Measurements from ENCODE around the gene TRPV6. TPM values are rescaled to one million over a fixed set of nuclear protein-coding genes. Genes with fewer than 3 reads are reported as not detected.

Gene TRPV6
- total RNA-seq (ENCODE audit: low replicate concordance) = not detected in 2 replicates

DNA sequence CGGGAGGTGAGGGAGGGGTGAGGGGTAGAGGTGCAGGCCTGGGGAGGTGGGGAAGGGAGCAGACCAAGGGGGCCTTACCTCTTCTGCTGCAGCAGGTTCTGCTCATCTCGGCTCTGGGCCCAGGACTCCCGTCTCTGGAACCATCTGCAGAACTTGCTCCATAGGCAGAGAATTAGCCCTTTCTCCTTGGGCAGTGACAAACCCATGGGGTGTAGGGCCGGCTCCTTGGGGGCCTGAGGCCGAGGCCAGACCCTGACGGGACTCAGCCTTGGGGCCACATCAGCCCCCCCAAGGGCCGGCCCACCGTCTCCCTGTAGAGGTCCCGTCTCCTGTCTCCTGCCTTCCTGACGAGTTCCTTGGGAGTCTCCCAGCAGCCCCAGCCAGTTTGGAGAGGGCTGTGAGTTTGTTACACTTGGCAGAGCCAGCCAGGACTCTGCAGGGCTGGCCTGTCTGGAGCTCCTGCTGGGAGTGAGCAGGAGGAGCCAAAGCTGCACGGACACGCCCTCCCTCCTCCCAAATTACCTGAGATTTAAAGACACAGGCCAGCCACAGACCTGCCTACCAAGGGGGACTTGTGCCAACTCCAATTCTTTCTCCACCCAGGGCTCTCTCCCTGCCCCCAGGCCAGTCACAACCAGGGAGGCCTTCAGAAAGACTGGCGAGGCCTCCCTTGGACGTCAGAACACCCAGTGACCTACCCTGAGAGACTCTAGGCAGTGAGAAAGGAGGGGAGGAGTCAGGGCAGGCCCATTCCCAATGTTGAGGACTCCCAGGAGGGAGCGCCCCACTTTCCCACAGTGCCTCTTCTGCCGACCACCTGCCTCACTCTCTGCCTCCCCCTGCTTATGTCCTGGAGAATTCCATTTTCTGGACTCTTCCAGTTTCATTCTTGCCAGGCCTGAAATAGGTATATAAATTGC is at the start of gene TRPV6:
TRPV6 (minus strand) TSS at position 435 of the 920 bp plus-strand sequence.

DNA sequence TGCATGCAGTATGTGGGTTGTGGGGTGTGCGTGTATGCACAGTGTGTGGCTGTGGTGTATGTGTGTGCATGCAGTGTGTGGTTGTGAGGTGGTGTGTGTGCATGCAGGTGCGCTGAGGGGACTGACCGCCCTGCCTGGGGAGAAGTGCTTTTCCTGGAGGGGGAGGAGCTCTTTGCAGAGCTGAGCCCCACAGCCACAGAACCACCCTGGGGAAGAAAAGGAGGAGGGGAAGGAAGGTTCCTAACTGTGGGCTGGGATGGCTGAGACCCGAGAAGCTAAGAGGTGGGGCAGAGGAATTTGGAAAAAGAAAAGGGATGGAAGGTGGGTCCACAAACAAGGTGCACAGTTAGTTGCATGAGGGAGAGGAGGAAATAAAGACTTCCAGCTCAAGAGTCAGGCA is 48.1 kb upstream of the TRPV6 start, which contains the start of gene TRPV5:
TRPV5 (minus strand) TSS at position 123 of the 400 bp plus-strand sequence. CDS start 287 bp downstream, outside the sequence.

GRCh38 chr7:142854372-142855113 is 31.0 kb downstream of the TRPV6 start, which contains the start of gene EPHB6:
EPHB6 (plus strand) TSS chr7:142855076; CDS start chr7:142863228, 8,152 bp downstream.

Other genes with a start within 250 kb of the TRPV6 start
- gene PRSS1, start 136.3 kb downstream of the TRPV6 start, total RNA-seq (ENCODE audit: low replicate concordance) = not detected in 2 replicates
- not detected in 2 replicates for gene PRSS2, start 114.8 kb downstream of the TRPV6 start, total RNA-seq (ENCODE audit: low replicate concordance)
- gene EPHB6, start 30.7 kb downstream of the TRPV6 start, total RNA-seq (ENCODE audit: low replicate concordance) = 1.1 and 9.9 TPM in 2 replicates
- not detected in 2 replicates for gene TRPV5, start 48.0 kb upstream of the TRPV6 start, total RNA-seq (ENCODE audit: low replicate concordance)
- not detected in 2 replicates for gene LLCFC1, start 53.7 kb upstream of the TRPV6 start, total RNA-seq (ENCODE audit: low replicate concordance)
- 0.53 TPM in 1 of 2 replicates, not detected in the other for gene KEL, start 76.6 kb upstream of the TRPV6 start, total RNA-seq (ENCODE audit: low replicate concordance)
- 0.12 TPM in 1 of 2 replicates, not detected in the other for gene OR9A2, start 141.4 kb upstream of the TRPV6 start, total RNA-seq (ENCODE audit: low replicate concordance)
- not detected in 2 replicates for gene OR6V1, start 166.6 kb upstream of the TRPV6 start, total RNA-seq (ENCODE audit: low replicate concordance)
- gene PIP, start 246.3 kb upstream of the TRPV6 start, total RNA-seq (ENCODE audit: low replicate concordance) = not detected in 2 replicates